Muscle layer of duodenum (tissue), 2 donors: Measurements from ENCODE around the gene ARRDC3.

Experiments
- H3K27ac ChIP-seq: one replicate; pipeline ENCODE4 v1.7.0; 2013; ENCODE audit warnings: mild to moderate bottlenecking, low read length
- H3K27me3 ChIP-seq: one replicate; pipeline ENCODE4 v1.7.0; 2013; ENCODE audit warnings: low read depth, mild to moderate bottlenecking, control low read depth, low read length
- H3K36me3 ChIP-seq, 2 donors: one replicate each; pipeline ENCODE4 v1.7.0; 2013; ENCODE audit warnings: low read length in 2 of 2, control low read depth in 1 of 2, mild to moderate bottlenecking in 1 of 2; ENCODE audit not compliant: insufficient read depth in 2 of 2, control insufficient read depth in 1 of 2
- H3K4me1 ChIP-seq, 2 donors: one replicate each; pipeline ENCODE4 v1.7.0; 2013; ENCODE audit warnings: low read length in 2 of 2, mild to moderate bottlenecking in 2 of 2, control low read depth in 1 of 2, moderate library complexity in 1 of 2; ENCODE audit not compliant: insufficient read depth in 2 of 2, control insufficient read depth in 1 of 2
- H3K4me3 ChIP-seq, 2 donors: one replicate each; pipeline ENCODE4 v1.7.0; 2013; ENCODE audit warnings: low read length in 2 of 2, low read depth in 1 of 2, mild to moderate bottlenecking in 1 of 2
- H3K9me3 ChIP-seq, 2 donors: one replicate each; pipeline ENCODE4 v1.7.0; 2013; ENCODE audit warnings: low read length in 2 of 2, control low read depth in 1 of 2, mild to moderate bottlenecking in 1 of 2; ENCODE audit not compliant: control insufficient read depth in 1 of 2
- donor health status: healthy.

The ARRDC3 gene

DNA sequence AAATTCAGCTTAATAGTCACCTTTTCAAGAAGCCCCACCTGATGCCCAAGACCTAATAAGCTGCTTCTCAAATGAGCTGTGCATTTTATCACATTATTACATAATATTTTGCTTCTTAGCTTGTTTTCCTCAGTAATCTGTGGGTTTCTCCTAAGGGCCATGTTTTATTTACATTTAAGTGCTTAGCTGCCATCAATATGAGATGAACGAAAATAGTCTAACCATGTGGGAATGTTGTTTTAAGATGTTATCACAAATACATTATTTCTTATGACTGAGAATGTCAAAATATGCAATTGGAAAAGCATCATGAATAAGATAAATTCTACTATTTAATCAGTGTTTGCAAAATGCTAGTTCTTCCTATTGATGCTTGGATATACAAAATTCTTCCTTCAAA is 10.1 kb downstream of the ARRDC3 start:
- no peaks in the 10 kb centered on the region for H3K27me3 ChIP-seq
- peaks cover 63 to 68% of the 10 kb centered on the region in 2 donors for H3K36me3 ChIP-seq
- no peak overlapping the region for H3K4me3 ChIP-seq
- no peak overlapping the region for H3K27ac ChIP-seq
- H3K4me1 ChIP-seq = peaks cover 4 to 44% of the 10 kb centered on the region in 2 donors
- no peaks in the 10 kb centered on the region for H3K9me3 ChIP-seq

DNA sequence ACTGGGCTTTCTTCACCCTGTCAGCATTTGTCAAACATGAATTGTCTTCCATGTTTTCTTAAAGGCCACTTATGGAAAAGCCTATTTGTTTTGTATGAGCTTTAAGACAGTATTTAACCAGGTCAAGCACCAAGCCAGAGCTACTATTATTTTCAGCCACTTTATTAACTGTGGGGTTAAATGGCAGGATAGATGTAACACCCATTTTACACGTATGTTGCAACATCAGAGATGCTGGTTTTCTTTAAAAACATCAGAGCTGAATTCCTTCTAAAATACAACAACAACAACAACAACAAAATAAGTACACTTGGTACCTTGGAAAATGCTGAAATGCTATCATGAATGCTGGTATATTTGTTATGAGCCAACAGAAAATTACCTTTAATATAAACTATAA is 13.6 kb downstream of the ARRDC3 start:
- no peaks in the 10 kb centered on the region for H3K27me3 ChIP-seq
- no peak overlapping the region for H3K4me3 ChIP-seq
- no peaks in the 10 kb centered on the region for H3K9me3 ChIP-seq
- H3K4me1 ChIP-seq = peaks cover 0 to 32% of the 10 kb centered on the region in 2 donors
- H3K27ac ChIP-seq = no peak overlapping the region
- H3K36me3 ChIP-seq = peaks cover 47 to 63% of the 10 kb centered on the region in 2 donors

- Histone ChIP-seq H3K4me1 (peaks cover 0 to 26% of the 10 kb centered on the region in 2 donors), H3K4me3 (no peak overlapping the region), H3K9me3 (no peaks in the 10 kb centered on the region), H3K36me3 (peaks cover 33 to 50% of the 10 kb centered on the region in 2 donors), H3K27me3 (no peaks in the 10 kb centered on the region), H3K27ac (no peak overlapping the region)
These were observed 15.0 kb downstream of the ARRDC3 start for GRCh38 chr5:91367908-91368648.

- Histone ChIP-seq H3K9me3 (no peaks in the 10 kb centered on the region), H3K27ac (no peak overlapping the region), H3K4me3 (no peak overlapping the region), H3K4me1 (peaks cover 0 to 26% of the 10 kb centered on the region in 2 donors), H3K27me3 (no peaks in the 10 kb centered on the region), H3K36me3 (peaks cover 27 to 45% of the 10 kb centered on the region in 2 donors)
These were observed 15.8 kb downstream of the ARRDC3 start for GRCh38 chr5:91367344-91367743.

DNA sequence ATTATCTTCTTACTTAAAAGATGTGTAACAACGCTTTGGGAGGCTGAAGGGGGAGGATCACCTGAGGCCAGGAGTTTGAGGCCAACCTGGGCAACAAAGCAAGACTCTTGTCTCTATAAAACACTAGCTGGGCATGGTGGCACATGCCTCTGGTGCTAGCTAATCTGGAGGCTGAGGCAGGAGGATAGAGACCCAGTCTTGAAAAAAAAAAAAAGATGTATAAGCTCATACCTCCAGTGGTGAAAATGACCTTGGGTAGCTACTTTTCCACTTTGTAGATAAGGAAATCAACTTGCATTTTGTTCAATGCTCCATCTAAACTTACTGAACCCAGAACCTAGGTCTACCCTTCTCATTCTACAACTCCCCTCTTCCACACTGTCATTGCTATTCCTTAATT is 16.6 kb downstream of the ARRDC3 start:
- Histone ChIP-seq H3K9me3 (no peaks in the 10 kb centered on the region), H3K27ac (no peak overlapping the region), H3K4me3 (no peak overlapping the region), H3K4me1 (peaks cover 0 to 20% of the 10 kb centered on the region in 2 donors), H3K36me3 (peaks cover 20 to 39% of the 10 kb centered on the region in 2 donors), H3K27me3 (no peaks in the 10 kb centered on the region)

GRCh38 chr5:91365498-91365897 is 17.6 kb downstream of the ARRDC3 start:
- Histone ChIP-seq H3K27ac (no peak overlapping the region), H3K9me3 (no peaks in the 10 kb centered on the region), H3K4me3 (no peak overlapping the region), H3K4me1 (peaks cover 0 to 10% of the 10 kb centered on the region in 2 donors), H3K27me3 (no peaks in the 10 kb centered on the region), H3K36me3 (peaks cover 10 to 29% of the 10 kb centered on the region in 2 donors)

GRCh38 chr5:91362935-91363334 is 20.2 kb downstream of the ARRDC3 start:
- Histone ChIP-seq H3K9me3 (no peaks in the 10 kb centered on the region), H3K27ac (no peak overlapping the region), H3K4me3 (no peak overlapping the region), H3K36me3 (peaks cover 0 to 5% of the 10 kb centered on the region in 2 donors), H3K4me1 (no peaks in the 10 kb centered on the region), H3K27me3 (no peaks in the 10 kb centered on the region)

DNA sequence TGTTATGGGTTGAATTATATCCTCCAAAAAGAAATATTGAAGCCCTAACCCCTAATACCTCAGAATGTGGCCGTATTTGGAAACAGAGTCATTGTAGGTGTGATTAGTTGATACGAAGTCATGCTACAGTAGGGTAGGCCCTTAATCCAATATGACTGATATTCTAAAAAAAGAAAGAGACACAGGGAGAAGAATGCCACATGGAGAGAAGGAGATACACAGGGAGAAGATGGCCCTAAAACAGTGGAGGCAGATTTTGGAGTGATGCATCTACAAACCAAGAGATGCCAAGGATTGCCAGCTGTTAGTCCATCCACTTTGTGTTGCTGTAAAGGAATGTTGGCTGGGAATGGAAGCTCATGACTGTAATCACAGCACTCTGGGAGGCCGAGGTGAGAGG is 21.3 kb downstream of the ARRDC3 start:
- H3K27ac ChIP-seq = no peak overlapping the region

GRCh38 chr5:91361055-91361701 is 21.9 kb downstream of the ARRDC3 start:
- H3K27ac ChIP-seq = no peak overlapping the region
- H3K27me3 ChIP-seq = no peaks in the 10 kb centered on the region
- H3K4me3 ChIP-seq = no peak overlapping the region
- H3K4me1 ChIP-seq = no peaks in the 10 kb centered on the region
- no peaks in the 10 kb centered on the region for H3K36me3 ChIP-seq
- H3K9me3 ChIP-seq = no peaks in the 10 kb centered on the region

More for the DNA sequence above, 21.3 kb downstream of the ARRDC3 start:
- Histone ChIP-seq H3K4me3 (no peak overlapping the region), H3K9me3 (no peaks in the 10 kb centered on the region), H3K4me1 (no peaks in the 10 kb centered on the region), H3K36me3 (no peaks in the 10 kb centered on the region), H3K27me3 (no peaks in the 10 kb centered on the region)

DNA sequence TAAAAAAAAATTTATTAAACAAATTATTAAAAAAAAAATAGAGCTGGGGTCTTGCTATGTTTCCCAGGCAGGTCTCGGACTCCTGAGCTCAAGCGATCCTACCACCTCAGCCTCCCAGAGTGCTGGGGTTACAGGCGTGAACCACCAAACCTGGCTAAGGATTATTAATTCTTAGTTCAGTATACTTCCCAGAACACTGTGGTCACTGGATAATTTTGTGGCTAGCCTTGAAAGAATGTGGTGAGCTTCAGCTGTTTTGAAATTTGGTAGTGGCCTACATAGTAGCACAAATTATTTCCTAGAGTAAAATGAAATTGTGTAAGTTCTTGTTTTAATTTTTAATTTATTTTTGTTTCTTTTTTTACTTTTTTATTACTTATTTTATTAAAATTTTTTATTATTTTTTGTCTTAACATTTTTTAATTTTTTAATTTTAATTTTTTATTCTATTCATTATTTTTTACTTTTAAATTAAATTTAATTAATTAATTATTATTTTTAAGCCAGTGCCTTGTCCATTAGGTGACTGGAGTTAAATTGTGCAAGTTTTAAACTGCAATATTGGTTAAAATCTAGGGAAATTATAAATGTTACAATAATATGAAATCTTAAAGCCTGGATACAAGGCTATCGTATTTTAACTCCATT is 23.0 kb downstream of the ARRDC3 start:
- no peaks in the 10 kb centered on the region for H3K4me1 ChIP-seq
- H3K4me3 ChIP-seq = no peak overlapping the region
- H3K9me3 ChIP-seq = no peaks in the 10 kb centered on the region
- no peaks in the 10 kb centered on the region for H3K36me3 ChIP-seq
- H3K27me3 ChIP-seq = no peaks in the 10 kb centered on the region
- no peak overlapping the region for H3K27ac ChIP-seq

- Histone ChIP-seq H3K4me3 (no peak overlapping the region), H3K27me3 (no peaks in the 10 kb centered on the region), H3K9me3 (no peaks in the 10 kb centered on the region), H3K4me1 (no peaks in the 10 kb centered on the region), H3K27ac (no peak overlapping the region), H3K36me3 (no peaks in the 10 kb centered on the region)
These were observed 25.3 kb downstream of the ARRDC3 start for GRCh38 chr5:91357806-91358205.
